LHCN-M2 (cell line): ENCODE measurements around the gene VAC14. TPM values are rescaled to one million over a fixed set of nuclear protein-coding genes. Genes with fewer than 3 reads are reported as not detected.
"Not testable (repeated sequence)": the region's sequence is repeated elsewhere in the genome, so short reads cannot be mapped to it uniquely, and the experiment has no call there.

ENCODE experiments used
- DNase-seq: peaks from one replicate; pipeline ENCODE4 v3.0.0-alpha.2; 2012; ENCODE audit warnings: low read depth
- polyA plus RNA-seq: library from polyadenylated mRNA; unstranded; fragments of >200 nt; gene quantifications from one replicate; pipeline ENCODE4 v1.2.1, GENCODE V29; 2012; ENCODE audit warnings: missing spikeins
- total RNA-seq: library from RNA; depleted of rRNA; stranded (reverse); fragments of >200 nt; gene quantifications from 2 replicates; pipeline ENCODE4 v1.2.3, GENCODE V29; 2014; rRNA removed

The VAC14 gene
- total RNA-seq: 59.0 and 62.2 TPM in 2 replicates
- polyA plus RNA-seq: 55.2 TPM

DNA sequence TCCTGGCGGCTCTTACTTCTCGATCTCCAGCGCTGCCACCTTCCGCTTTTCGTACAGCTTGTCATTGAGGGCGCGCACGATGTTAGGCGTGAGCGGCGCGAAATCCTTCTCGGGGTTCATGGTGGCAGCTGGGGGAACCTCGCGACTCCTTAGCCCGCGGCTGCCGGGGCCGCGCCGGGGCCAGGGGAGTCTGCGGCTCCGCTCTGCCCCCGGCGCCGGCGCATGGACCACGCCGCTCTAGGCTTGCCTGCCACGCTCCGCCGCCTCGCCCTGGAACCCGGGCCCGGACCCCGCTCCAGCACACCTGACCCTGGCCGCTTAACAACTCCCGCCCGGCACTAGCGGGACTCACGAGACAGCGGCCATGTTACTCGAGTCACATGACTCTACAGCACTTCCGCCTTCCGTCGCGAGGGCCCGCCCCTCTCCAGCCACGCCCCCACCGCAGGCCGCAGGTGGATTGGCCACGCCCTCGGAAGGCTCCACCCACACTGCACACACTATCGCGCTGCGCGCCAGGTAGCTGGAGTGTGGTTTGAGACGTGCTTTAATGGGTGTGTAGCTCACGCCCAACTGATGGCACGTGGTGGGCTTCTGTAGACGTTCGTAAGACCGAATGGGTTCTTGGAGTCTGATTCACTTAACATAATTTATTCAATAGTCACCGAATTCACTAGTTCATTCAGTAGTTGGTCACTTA, at the start of gene VAC14:
Gene VAC14 (minus strand): TSS at position 378 of the 700 bp plus-strand sequence. CDS start 258 bp downstream, at position 120.
- peak; percentile 78 for DNase-seq

DNA sequence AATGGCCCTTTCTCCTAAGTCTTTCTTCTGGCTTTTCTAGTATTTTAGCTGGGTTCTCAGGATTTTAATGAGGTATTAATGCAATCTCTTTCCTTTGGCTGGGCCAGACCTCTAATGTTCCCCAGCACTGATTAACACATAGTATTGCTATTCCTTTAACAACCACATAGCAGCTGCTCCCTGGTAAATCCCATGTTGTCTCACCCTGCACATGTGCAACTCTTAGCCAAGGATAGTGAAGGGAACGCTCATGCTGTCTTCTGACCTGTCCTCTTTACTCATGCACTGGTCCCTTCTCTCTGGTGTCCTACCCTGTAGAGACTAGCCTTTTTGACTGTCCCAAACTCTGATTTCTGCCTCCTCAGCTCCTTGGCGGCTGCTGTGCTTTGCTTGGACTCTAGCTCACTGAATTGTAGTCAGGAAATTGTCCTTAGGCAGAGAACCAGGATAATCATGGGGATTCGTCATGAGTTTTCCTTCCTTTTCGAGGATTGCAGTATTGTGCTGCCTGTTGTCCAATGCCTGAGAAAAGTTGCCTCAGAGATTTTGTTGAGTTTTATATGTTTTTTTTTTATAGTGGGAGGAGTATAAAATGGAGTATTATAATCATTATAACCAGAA, 22.6 kb upstream of the VAC14 start:
- DNase-seq: peak; percentile 35

DNA sequence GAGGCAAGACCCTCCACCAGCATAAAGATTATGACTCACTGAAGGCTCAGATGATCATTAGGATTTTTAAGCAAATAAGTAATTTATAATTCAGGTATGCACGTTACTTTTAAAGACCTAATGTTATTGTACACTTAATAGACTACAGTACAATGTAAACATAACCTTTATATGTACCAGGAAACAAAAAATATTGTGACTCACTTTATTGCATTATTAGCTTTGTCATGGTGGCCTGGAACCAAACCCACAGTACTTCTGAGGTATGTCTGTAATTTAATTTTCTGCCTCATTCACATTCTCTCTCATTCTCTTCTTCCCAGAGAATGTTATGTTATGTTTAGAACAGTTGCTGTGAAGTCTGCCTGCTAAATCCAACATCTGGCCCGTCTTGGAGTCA, 21.8 kb upstream of the VAC14 start:
- not testable (repeated sequence) for DNase-seq

DNA sequence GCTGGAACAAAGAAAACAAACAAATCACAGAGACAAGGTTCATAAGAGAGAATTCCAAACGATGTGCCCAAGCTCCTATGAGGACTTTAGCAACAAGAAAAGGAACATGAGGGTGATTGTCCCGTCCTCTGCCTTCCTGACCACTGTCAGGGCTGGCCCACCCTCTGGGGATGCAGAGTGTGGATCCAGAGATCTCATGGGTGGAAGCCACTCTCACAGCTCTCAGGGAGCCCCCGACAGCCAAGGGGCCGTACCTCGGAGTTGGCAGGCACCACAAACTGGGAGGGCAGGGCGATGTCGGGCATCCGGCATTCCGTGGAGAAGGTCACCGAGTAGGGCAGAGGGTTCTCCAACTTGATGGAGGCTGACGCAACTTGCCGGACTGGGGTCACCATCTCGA, 17.1 kb upstream of the VAC14 start:
- DNase-seq: not testable (repeated sequence)

- DNase-seq: no peak
Observed at GRCh38 chr16:70809392-70810060, 8.6 kb upstream of the VAC14 start.

DNA sequence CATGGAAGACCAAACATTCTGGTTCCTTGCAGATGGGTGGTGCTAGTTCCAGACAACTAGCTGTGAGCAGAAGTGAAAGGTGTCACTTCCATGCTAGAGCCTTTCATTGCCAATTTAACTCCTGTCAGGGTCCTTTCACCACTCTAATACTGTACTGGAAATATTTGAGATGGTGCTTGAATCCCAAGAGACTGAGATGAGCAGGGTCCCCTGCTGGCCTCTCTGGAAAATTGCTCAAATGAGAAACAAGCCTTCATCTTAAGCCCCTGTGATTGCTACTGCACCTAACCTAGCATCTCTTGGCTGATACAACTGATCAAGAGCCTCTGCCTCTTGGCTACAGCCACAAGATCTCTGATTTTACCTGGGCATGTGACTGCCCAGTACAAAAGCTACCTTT, 7.4 kb upstream of the VAC14 start:
- peak; percentile 6 for DNase-seq

GRCh38 chr16:70805787-70806186, 4.8 kb upstream of the VAC14 start:
- DNase-seq: peak; percentile 90

- peak; percentile 56 for DNase-seq
Observed at GRCh38 chr16:70805380-70805779, 4.4 kb upstream of the VAC14 start.

DNA sequence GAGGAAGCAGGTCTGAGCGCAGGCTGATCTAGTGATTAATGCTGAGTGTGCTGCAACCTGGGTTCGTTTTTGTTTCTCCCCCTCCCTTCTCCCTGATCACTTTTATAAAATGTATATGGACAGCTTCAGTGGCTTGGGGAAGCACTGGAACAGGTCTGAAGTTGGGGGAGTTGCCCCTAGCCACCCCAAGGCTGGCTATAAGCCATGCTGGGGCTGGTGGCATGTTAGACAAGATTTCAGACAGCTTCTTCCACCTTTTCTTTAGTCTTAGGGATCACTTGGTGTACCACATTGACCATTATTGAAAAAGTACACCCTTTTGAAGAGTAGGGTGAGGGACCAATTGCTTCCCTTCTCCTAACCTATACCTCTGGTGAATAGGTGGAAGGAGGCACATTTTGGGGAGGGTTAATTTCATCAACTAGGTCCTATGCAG, 3.8 kb upstream of the VAC14 start:
- no peak for DNase-seq

DNA sequence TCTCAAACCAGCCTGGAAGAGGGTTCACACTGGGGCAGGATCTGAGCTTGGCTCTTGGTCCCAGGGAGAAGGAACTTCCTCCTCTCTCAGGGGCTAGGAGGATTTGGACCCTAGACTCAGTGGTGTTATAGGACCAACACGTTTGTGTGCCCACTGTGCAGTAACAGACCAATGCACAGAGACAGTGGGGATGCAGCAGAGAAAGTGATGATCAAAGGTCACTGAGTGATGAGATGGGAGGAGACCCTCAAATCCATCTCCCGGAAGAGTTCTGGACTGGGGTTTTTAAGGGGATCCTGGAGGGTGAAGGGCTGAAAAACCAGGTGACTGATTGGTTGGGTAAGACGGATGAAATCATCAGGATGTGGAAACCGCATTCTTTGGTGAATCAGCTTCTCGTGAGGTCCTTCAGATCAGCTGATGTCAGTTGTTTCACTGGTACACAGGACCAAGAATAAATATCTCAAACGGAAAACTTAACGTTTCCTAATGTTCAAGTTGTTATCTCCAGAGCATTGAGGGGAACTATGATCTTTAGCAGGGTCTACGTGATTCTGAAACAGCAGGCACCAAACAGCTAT, 3.3 kb upstream of the VAC14 start:
- peak; percentile 90 for DNase-seq

GRCh38 chr16:70803319-70803718, 2.4 kb upstream of the VAC14 start:
- DNase-seq: no peak

- peak; percentile 12 for DNase-seq
Observed at GRCh38 chr16:70801611-70802010, 653 bp upstream of the VAC14 start.

DNA sequence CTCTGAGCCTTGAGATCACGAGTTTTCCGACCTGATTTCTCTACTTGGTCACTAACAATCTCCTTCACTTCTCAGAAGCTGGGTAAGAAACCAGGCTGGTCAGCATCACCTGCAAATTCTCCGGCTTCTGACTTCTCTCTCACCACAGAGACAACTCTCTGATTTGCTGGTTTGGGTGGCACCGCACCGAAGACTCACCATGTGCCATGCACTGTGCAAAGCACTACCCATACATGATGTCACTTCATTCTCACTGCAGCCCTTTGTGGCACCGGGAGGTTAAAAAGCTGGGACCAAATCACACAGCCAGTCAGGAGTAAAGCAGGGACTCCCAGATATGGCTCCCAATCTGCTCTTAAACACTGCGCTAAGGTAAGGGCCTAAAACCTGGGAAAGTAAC, 647 bp downstream of the VAC14 start:
- peak; percentile 9 for DNase-seq

- DNase-seq: no peak
Observed at GRCh38 chr16:70796301-70796700, 4.7 kb downstream of the VAC14 start.

DNA sequence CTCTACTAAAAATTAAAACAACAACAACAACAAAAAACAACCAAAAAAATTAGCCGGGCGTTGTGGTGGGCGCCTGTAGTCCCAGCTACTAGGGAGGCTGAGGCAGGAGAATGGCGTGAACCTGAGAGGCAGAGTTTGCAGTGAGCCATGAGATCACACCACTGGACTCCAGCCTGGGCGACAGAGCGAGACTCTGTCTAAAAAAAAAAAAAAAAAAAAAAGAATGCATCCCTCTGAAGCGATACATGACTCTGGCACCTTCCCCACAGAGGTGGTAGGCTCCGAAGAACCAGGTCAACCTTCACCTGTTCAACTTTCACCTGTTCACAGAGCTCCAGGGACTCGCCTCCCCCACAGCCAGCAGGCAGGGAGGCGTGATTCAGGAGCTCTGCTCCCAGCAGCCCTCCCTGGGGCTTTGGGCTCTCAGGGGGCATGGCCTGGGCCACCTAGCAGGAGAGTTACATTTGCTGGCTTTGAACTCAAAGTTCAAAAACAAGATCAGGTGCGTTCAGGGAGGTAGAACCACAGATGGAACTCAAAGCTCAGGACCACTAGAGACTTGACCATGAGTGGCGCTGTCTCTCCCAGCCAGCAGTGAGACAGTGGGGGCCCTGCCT, 5.6 kb downstream of the VAC14 start:
- no peak for DNase-seq

- no peak for DNase-seq
Observed at GRCh38 chr16:70793851-70794502, 7.0 kb downstream of the VAC14 start.

DNA sequence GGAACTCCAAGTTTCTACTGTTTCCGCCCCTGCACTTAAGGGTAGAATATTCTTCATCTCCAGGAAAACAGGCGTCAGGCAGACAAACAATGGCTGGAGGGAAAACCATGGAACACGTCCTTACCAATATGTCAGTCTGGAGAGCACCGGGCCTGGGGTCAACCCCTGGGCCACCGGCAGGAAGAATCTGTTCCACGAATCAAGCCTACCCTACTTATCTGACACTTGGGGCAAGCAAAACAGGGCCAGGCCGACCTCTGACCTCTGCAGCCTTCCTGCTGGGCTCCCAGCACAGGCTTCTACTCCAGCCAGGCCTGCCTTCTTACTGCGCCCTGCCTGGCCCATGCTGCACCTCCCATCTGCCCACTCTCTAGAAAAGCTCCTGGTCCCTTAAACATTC, 10.1 kb downstream of the VAC14 start:
- DNase-seq: no peak

GRCh38 chr16:70789595-70790447, 11.1 kb downstream of the VAC14 start:
- DNase-seq: no peak

GRCh38 chr16:70788668-70789594, 12.0 kb downstream of the VAC14 start:
- peak; percentile 47 for DNase-seq
